HG02571 (cell line): ENCODE data around the gene ATP2B2.
"Not testable (repeated sequence)": the region's sequence is repeated elsewhere in the genome, so short reads cannot be mapped to it uniquely, and the experiment has no call there.

ENCODE experiments used
- ATAC-seq: cut with Tn5 transposase; IDR thresholded peaks from one replicate; pipeline ENCODE4 v1.9.1; 2021; ENCODE audit warnings: mild to moderate bottlenecking, moderate library complexity; ENCODE audit not compliant: unreplicated experiment

ATP2B2 gene

DNA sequence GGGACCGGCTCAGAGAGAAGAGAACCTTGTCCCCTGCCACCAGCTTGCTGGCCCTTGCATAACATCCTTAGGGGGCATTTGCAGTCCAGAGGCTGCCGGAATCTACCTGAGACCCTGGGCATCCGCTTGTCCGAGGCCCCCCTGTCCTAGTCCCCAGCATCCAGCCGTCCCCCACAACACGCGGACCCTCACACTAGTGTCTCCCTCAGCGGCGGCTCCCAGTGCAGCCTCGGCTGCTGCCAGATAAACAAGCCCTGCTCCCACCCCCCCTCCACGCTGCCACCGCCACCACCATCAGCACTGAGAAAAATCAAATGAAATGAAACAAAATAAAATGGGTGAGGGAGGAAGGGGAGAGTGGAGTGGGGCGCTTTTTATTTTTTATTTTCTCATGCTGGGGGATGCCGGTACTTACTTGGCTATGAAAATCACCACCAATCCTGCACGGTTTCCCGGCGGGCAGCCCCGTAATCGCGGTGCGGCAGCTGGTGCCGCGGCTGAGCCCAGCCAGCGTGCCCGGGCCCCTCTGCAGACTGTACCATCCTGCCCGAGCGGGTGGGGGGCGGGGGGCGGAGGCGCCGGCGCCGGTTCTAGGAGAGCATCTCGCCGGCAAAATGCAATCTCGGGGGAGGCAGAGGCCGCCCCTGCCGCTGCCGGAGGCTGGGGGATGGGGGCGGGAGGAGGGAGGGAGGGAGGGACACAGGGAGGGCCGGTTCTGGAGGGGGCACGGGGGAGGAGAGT lies at the start of gene ATP2B2:
Gene ATP2B2, minus strand, starts transcription at position 537 of the 741 bp plus-strand sequence. CDS start 56,043 bp downstream, outside the sequence.
- ATAC-seq, result no peak

GRCh38 chr3:10554746-10555145 lies 49.4 kb upstream of the ATP2B2 start:
- ATAC-seq, result no peak

GRCh38 chr3:10554236-10554611 lies 48.8 kb upstream of the ATP2B2 start:
- ATAC-seq, result no peak

DNA sequence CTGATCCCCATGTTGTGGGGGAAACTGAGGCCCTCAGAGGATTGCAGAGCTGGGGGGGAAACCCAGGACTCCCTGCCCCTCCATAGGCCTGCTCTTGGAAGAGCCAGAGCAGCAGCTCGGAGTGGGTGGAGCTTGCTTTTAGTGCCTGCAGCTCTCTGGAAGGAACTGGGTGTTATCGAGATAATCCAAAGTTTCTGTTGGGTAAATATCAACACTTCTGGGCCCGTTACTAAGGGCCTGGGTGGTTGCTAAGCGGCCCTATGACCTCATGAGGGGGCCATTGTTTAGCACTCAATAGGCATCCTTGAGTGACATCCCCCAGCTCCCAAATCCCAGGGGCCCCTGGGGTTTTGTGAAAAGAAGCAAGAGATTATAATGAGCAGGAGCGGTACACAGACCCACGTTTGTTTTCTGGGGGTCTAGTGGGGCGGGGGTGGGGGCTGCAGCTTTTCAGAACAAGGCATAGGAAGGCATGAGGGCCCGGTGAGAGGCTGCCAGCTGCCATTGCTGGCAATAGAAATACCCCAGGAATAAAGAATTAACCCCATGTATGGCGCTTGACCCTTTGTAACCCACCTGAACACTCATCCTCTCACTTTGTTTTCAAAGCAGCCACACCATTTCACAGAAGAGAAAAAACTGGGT lies 48.3 kb upstream of the ATP2B2 start:
- ATAC-seq, result no peak

DNA sequence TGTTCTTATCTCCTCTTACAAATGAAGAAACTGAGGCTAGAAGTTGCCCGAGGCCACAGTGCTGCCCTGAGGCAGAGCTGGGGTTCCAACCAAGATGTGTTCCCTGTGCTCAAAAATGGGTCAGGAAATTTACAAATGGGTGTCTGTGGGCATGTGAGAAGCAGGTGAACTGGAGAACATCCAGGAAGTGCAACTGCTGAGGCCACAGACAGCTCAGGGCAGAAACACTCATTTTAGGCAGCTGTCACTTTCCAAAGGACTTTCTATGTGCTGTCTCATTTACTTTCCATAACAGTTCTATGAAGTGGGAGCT lies 47.2 kb upstream of the ATP2B2 start:
- no peak for ATAC-seq

- no peak for ATAC-seq
These were observed 46.6 kb upstream of the ATP2B2 start for GRCh38 chr3:10551821-10552630.

DNA sequence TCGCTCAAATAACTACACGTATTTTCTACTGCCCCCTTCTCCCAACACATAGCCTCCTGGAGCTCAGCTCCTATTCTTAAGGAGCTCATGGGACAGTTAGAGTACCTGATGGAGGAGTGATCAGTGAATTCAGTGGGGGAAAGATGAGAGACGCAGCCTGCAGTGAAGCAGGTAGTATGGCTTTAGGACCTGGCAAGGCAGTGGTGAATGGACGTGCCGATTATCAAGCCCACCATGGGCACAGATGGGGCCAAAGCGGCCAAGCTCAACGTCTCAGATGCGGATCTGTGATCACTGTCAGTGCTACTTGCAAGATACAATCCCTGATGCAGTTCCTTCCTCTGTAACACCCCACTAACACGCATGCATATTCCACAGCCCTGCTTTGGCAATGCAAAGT lies 45.8 kb upstream of the ATP2B2 start:
- no peak for ATAC-seq

- ATAC-seq, result no peak
These were observed 45.3 kb upstream of the ATP2B2 start for GRCh38 chr3:10550705-10551104.

GRCh38 chr3:10549617-10550230 lies 44.3 kb upstream of the ATP2B2 start:
- no peak for ATAC-seq

- ATAC-seq, result no peak
These were observed 43.6 kb upstream of the ATP2B2 start for GRCh38 chr3:10548992-10549391.

DNA sequence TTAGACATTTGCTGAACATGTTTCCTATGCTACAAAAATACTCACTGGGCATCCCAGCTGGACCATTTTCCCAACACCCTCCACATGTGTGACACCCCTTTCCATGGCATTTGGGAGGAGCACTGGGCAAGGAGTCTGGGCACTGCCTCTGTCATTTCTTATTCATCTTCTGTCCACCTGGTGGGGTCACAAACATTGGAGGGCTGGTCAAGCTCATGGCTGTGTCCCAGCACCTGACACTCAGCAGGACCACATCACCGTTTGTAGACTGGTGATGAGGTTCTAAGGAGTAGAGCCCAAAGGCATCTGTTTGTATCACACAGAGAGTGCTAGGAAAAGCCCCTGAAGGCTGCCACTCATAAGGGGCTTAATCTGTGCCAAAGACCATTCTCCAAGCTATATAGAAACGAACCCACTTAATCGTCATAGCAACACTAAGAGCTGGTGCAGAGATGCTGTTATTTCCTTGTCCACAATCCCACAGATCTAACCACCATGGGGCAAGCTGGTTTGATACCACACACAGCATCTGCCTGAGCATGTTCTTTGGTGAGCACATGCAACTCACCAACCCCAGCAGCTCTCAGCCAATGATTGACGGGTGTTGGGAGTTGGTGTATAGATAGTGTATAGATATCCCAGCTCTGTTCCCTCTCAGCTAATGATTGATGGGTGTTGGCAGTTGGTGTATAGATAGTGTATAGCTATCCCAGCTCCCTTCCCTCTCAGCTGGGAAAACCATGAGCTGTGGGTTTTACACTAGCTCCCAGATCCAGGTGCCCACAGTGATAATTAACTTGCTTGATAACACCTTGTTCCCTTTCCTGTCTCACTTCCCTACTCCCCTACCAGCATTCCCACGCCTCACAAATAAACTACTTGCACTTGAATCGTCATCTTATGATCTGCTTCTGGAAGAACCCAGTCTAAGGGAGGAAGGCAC lies 42.7 kb upstream of the ATP2B2 start:
- ATAC-seq, result no peak

- ATAC-seq, result no peak
These were observed 42.0 kb upstream of the ATP2B2 start for GRCh38 chr3:10547413-10547812.

DNA sequence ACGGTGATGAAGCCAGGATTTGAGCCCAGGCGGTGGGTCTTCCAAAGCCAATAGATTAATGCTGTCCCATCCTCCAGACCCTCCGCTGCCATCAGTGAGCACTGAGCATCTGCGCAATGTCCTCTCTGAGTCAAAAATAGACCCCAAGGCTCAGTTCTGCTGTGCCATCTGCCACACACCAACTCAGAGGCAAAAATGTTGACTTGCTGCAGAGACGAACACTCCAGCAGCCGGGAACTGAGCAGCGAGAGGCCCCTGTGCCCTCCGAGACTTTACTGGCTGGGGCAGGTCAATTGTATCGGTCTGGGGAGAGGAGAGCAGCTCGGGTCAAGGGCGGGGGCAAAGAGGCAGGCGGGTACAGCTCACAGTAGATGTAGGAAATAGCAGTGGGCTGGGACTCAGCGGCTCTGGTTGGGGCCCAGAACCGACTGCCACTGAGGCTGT lies 41.5 kb upstream of the ATP2B2 start:
- no peak for ATAC-seq

- ATAC-seq, result no peak
These were observed 40.8 kb upstream of the ATP2B2 start for GRCh38 chr3:10546181-10546624.

DNA sequence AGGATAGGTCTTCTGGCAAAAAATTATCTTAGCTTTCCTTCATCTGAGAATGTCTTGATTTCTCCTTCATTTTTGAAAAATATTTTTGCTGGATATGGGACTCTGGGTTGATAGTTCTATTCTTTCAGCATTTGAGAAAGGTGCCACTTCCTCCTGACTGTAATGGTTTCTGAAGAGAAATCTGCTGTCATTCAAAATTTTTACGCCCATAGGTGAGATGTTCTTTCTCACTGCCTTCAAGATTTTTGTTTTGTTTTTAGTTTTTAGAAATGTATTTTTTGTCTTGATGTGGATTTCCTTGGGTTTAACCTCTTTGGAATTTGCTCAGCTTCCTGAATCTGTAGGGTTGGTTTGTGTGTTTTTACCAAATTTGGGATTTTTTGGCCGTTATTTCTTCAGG lies 37.1 kb upstream of the ATP2B2 start:
- no peak for ATAC-seq

DNA sequence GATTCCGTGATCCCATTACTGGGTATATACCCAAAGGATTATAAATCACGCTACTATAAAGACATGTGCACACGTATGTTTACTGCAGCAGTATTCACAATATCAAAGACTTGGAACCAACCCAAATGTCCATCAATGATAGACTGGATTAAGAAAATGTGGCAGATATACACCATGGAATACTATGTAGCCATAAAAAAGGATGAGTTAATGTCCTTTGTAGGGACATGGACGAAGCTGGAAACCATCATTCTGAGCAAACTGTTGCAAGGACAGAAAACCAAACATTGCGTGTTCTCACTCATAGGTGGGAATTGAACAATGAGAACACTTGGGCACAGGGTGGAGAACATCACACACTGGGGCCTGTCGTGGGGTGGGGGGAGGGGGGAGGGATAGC lies 35.0 kb upstream of the ATP2B2 start:
- not testable (repeated sequence) for ATAC-seq

DNA sequence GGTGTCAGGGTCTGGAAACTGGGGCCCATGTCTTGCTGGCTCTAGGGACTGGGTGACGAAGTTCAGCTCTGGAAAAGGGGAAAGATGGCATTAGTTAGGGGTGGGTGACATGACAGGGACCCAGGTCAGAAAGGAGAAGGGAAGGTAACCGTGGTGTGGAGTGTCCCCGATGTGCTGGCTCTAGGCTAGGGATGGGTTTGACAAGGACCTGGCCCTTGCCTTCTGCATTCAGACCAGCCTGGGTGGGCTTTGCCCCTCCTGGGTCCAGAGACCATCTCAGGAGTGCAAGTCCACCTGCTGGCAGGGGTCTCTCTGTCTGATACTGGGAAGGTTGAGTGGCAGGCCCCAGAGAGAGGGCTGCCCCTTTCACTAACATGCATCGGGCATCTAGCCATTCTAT lies 28.7 kb upstream of the ATP2B2 start:
- ATAC-seq, result no peak

GRCh38 chr3:10533737-10534023 lies 28.3 kb upstream of the ATP2B2 start:
- ATAC-seq, result no peak

DNA sequence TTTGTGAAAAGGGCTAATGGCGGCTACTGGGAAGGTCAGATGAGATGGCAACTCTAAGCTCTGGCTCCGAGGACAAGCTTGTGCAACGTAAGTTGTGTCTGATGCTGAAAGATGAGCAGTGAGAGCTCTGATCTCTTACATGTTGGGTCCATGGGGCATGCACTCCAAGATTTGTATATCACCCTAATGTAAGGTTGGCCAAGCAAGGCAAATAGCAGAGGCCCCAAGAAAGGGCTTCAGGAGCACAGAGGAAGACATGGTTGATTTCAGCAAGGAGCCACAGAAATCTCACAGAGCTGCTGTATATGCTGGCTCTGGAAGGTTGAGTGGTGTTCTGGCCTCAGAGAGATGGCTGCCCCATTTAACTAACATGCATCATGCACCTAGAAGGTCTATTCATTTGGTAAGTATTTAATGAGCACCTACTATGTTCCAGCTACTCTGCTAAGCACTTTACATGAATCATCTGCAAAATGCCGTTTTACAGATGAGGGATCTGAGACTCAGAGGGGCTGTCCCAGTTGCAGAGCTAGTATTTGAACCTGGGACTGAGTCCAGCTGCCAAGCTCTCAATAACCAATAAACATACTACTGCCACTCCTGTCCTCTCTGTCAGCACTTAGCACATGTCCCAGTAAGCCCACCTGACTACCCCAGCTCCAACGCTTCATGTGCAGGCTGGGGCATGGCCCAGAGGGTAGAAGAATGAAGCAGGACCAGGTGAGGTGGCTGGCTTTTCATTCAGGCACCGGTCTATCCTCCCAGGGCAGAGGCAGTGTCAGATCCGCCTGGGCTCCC lies 27.8 kb upstream of the ATP2B2 start:
- no peak for ATAC-seq

GRCh38 chr3:10531031-10531430 lies 25.6 kb upstream of the ATP2B2 start:
- ATAC-seq, result no peak
